Embryonic facial prominence (tissue), 1 donor: ENCODE data around the gene SHCBP1L.

Experiments
- DNase-seq: peaks from one replicate; pipeline ENCODE4 v3.0.0-alpha.2; 2016; ENCODE audit errors: extremely low spot score

SHCBP1L gene

GRCh38 chr1:182952677-182953444 is at the start of gene SHCBP1L:
Gene SHCBP1L (minus strand): TSS chr1:182953166. CDS start chr1:182953133, 33 bp downstream.
- no peak for DNase-seq

GRCh38 chr1:183002267-183002666 is 49.3 kb upstream of the SHCBP1L start:
- no peak for DNase-seq

DNA sequence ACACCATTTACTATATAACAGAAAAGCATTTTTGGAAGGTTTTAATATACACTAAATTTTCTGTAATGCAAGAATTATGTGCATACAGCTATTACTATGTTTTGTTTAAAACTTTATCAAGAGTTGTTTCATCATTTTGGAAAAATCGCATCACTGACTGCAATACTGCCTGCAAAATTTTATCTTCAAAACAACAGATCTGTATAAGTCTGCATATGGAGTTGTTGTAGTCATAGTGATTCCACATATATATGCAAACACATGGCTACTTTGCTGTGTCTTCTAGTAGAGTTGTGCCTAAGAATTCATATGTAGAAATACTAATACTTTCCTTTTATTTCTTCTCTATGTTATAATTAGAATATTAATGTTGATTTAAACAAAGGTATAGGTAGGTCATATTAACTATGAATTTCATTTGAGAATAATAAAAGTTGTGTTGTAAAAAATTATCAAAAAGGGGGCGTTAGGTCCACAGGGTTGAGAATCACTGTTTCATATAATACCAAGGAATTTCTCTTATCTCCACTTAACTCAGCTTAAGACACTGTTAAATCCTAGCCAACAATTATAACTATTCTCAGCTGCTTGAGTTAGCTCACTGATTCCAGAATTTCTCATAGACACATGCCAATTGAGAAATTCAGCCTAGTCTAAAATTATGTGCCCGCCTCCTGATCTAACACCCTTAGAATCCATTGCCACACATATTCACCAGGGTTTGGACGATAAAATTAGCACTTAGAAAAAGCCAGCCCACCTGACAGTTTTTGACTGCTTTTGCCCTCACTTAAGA is 47.4 kb upstream of the SHCBP1L start:
- DNase-seq = no peak

GRCh38 chr1:182998482-182998881 is 45.5 kb upstream of the SHCBP1L start:
- no peak for DNase-seq

GRCh38 chr1:182996816-182997215 is 43.9 kb upstream of the SHCBP1L start:
- no peak for DNase-seq

DNA sequence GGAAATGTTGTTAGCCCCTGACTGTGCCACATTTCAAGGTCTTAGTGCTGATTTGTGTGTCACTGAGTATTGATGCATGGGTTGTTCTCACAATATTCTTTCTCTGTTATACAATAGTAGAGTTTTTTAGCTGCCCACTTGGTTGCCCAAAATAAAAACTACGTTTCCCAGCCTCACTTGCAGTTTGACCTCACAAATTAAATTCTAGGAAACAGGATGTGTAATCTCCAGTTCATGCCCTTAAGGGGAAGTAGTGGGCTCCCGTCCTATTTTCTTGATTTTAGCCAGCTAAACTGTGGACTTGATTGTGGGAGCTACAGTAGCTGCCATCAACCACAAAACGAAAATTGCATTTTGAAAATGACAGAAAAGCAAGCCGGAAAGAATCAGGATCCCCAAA is 42.9 kb upstream of the SHCBP1L start:
- DNase-seq = no peak

DNA sequence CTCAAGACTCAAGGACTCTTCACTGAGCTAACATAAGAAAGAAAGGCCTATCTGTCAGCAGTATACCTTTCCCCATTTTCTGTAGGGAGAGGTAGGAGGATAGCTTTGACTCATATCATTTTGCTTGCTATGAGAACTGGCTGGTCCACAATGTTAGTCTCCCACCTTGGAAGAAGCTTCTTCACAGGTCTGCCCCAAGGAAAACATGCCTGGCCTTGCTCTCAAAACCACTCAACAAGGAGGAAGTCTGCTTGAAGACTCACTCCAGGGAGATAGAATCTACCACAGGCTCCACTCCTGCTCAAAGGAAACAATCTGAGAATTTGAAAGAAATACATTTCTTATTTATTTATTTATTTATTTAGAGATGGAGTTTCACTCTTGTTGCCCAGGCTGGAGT is 40.8 kb upstream of the SHCBP1L start:
- DNase-seq = no peak

GRCh38 chr1:182990413-182991144 is 37.6 kb upstream of the SHCBP1L start:
- DNase-seq = no peak

DNA sequence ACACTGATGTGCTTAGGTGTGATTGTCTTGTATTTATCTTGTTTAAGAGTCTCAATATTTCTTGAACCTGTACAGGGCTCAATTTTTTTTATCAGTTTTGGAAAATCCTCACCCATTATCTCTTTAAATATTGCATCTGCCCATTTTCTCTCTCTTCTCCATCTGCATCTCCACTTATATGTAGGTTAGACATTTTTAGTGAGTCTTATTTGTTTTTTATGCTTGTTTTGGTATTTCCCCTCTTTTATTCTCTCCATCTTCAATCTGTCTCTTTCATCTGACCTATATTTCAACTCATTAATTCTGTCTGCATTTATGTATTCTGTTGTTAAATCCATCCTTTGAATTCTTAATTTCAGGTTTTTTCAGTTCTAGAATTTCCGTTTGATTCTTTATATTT is 32.9 kb upstream of the SHCBP1L start:
- no peak for DNase-seq

GRCh38 chr1:182984621-182985020 is 31.7 kb upstream of the SHCBP1L start:
- no peak for DNase-seq

- DNase-seq = no peak
Observed at GRCh38 chr1:182984138-182984537, 31.2 kb upstream of the SHCBP1L start.

GRCh38 chr1:182978151-182978853 is 25.3 kb upstream of the SHCBP1L start:
- no peak for DNase-seq

GRCh38 chr1:182977480-182977879 is 24.5 kb upstream of the SHCBP1L start:
- no peak for DNase-seq

DNA sequence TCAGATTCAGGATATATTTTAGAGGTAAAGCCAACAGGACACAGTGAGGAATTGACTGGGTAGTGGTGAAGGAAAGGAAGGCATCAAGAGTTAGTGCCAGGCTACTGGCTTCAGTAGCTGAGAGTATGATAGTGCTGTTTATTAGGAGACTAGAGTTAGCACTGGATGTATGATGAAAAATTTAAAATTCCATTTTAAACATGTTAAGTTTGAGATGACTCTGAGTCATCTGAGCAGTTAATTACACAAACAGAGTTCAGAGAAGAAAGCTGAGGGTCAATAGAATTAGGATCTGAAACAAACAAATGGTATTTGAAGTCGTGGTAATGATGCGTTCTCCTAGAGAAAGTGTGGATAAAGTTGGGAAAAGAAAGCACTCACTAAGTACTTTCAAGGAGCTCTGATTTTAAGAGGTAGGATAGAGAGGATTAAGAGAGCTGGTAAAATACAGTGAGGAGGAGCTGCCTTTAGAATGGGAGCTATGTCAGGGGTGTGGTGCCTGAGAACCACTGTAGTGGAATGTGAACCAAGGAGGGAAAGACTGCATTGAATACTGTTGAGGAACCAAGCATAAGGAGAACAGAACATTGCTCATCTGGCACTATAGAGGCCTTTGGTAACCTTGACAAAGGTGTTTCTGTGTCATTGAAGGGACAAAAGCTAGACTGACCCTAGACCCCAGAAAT is 21.7 kb upstream of the SHCBP1L start:
- DNase-seq = no peak

DNA sequence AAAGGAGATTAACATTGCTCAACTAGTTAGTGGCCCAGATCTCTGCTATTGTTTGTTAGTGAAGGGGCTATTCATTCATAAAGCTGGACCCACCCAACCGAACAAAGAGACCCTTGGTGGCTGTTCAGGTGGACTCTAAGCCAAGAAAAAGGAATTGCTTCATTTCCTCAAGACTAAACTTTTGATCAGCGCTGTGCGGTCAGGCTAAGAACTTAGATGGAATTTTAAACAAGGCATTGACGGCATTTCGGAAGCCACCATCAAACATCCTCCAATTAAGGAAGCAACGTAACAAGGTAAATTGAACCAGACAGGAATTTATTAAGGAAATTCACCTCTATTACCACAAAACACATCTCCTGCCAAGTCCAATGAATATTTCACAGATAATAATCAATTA is 19.9 kb upstream of the SHCBP1L start:
- DNase-seq = no peak

DNA sequence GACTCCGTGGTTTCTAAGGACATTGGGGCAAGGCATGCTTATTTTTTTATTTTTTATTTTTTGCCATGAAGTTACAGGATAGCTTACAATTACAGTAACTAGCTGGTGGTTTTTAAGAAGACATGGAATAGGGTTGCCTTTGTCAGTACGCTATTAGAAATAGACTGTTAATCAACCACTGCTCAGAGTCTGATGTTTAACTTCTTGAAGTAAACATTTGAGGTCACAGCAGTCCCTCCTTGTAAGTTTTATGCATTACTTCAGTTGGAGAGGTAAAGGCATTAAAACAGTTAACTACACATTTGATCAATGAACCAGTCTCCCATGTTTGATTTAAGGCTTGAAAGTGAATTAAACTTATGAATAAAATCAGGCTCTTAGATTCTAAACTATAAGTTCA is 19.3 kb upstream of the SHCBP1L start:
- no peak for DNase-seq

DNA sequence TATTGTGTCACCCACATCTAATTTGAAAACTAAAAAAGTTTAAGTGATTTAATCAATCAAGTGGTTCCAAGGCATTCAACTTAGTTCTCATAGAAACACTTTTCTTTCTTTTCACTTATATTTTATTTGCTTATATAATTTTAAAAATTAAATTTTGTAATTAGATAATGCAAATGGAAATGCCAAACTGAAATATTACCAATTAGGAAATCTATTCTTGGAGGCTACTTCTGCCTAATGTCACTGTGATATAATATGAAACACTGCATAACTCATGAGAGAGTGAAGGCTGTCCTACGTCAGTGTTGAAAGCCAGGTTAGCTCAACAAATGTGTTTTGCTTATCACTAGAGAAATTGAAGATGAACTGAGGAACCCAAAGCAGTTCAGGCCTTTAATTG is 18.3 kb upstream of the SHCBP1L start:
- DNase-seq = no peak

- no peak for DNase-seq
Observed at GRCh38 chr1:182968836-182969734, 16.1 kb upstream of the SHCBP1L start.

DNA sequence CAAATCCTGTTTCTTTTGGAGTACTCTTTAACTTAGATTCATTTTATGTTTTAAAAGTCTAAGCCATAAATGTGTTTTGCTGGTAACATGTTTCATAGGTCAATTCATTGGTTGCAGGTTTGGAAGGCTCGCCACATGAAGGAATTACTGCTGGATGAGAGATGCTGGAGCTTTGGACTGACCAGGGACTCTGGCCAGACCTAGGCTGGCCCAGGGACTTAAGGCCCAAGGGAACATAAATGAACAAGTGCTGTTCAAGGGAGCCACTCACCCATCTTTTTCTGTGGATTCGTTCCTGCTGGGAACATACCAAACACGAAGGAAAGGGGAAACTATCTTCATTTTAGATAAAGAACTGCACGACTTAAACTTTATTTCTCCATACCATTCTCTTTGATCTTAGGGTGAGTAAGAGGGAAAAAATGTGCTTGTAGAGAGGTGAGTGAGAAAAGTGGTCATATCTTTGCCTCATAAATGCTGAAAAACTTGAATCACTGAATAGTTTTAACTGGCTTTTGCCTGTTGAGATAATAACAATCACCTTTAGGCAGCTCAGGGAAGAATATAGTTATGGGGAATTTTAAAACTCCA is 15.3 kb upstream of the SHCBP1L start:
- DNase-seq = no peak

DNA sequence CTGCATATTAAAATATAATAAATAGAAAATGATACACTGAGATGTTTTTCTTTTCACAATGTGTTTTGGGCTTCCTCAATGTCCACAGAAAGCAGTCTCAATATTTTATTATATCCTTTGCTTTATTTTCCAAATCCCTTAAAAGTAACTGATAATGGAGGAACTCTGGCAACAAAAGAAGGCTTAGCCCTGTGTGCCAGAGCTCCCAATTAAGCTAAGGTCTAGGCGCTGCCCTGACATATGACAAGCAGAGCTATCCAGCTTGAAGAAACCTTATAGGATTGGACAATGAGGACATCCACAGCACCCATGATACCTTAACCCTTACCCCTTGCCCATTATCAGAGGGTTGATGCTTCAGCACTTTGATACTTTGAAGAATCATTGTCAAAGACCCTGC is 12.9 kb upstream of the SHCBP1L start:
- DNase-seq = no peak
